Karpas-422 (cell line): ENCODE data around the gene SPATA4. TPM values are rescaled to one million over a fixed set of nuclear protein-coding genes. Genes with fewer than 3 reads are reported as not detected.

Experiments used
- DNase-seq: peaks from one replicate; pipeline ENCODE4 v3.0.0-alpha.2; 2015
- H2AFZ ChIP-seq: fragments of 200-600 bp; sonication (generic); 2 replicates; pipeline ENCODE4 v1.6.1; 2014; ENCODE audit warnings: antibody characterized with exemption, low read length, mixed read lengths
- H3K27ac ChIP-seq: fragments of 200-600 bp; sonication (generic); 2 replicates; pipeline ENCODE4 v1.5.1; 2014; ENCODE audit warnings: mild to moderate bottlenecking, low read length, moderate library complexity
- H3K27me3 ChIP-seq: fragments of 200-600 bp; sonication (generic); 2 replicates; pipeline ENCODE4 v1.6.1; 2014; ENCODE audit warnings: low read length, mixed read lengths
- H3K36me3 ChIP-seq: fragments of 200-600 bp; sonication (generic); 2 replicates; pipeline ENCODE4 v1.6.1; 2014; ENCODE audit warnings: low read length, mixed read lengths; ENCODE audit not compliant: insufficient read depth
- H3K4me1 ChIP-seq: fragments of 200-600 bp; sonication (generic); 2 replicates; pipeline ENCODE4 v1.6.1; 2014; ENCODE audit warnings: mild to moderate bottlenecking, low read length, mixed read lengths
- H3K4me2 ChIP-seq: fragments of 200-600 bp; sonication (generic); 2 replicates; pipeline ENCODE4 v1.6.1; 2014; ENCODE audit warnings: low read length, low read depth, mild to moderate bottlenecking; ENCODE audit not compliant: poor library complexity, severe bottlenecking
- H3K4me3 ChIP-seq: fragments of 200-600 bp; sonication (generic); 2 replicates; pipeline ENCODE4 v1.5.1; 2014; ENCODE audit warnings: mild to moderate bottlenecking, antibody characterized with exemption, low read length, mixed read lengths
- H3K79me2 ChIP-seq: fragments of 200-600 bp; sonication (generic); 2 replicates; pipeline ENCODE4 v1.6.1; 2014; ENCODE audit warnings: mild to moderate bottlenecking, low read length, mixed read lengths
- H3K9ac ChIP-seq: fragments of 200-600 bp; sonication (generic); 2 replicates; pipeline ENCODE4 v1.6.0; 2014; ENCODE audit warnings: low read length
- H3K9me2 ChIP-seq: fragments of 200-600 bp; sonication (generic), shearing (Covaris generic); replicated peaks from 2 replicates; pipeline ENCODE4 v1.6.0; 2014; ENCODE audit warnings: mild to moderate bottlenecking, low read length, moderate library complexity; ENCODE audit not compliant: insufficient read depth
- H3K9me3 ChIP-seq: fragments of 300-700, 200-600 bp; sonication (generic); 2 replicates; pipeline ENCODE4 v1.6.1; 2014; ENCODE audit warnings: low read length, mixed read lengths
- H4K20me1 ChIP-seq: fragments of 200-600 bp; sonication (generic); 2 replicates; pipeline ENCODE4 v1.6.1; 2014; ENCODE audit warnings: mild to moderate bottlenecking, antibody characterized with exemption, low read length, low read depth; ENCODE audit not compliant: insufficient read depth
- total RNA-seq: library from RNA; depleted of rRNA; stranded (reverse); fragments of >200 nt; shearing (Covaris generic); gene quantifications from 2 replicates; pipeline ENCODE4 v1.2.3, GENCODE V29; 2014; ENCODE audit warnings: low replicate concordance

SPATA4 gene
- total RNA-seq, 1 experiment from 2014 or later, result not detected

DNA sequence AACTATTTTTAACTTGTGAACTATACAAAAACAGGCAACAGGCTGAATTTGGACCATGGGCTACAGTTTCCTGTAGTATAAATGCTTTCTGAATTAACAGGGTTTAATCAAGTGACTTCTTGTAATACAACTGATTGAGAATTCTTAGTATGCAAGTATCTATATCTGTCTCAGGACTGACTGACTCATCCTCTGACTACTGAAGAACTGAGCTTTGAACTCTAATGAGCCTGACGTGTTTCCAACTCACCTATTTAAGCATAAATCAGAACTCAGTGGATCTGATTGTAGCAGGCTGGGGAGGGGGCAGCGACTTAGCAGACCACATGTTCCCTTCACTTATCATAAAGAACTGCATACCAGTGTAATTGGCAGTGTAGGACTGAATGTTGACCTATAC is 7.8 kb downstream of the SPATA4 start:
- Histone ChIP-seq H4K20me1 (no peaks in the 10 kb centered on the region), H3K27ac (no peak overlapping the region), H2AFZ (no peak overlapping the region), H3K79me2 (no peaks in the 10 kb centered on the region), H3K27me3 (no peaks in the 10 kb centered on the region), H3K4me2 (no peak overlapping the region), H3K9ac (no peak overlapping the region), H3K9me3 (no peaks in the 10 kb centered on the region), H3K4me3 (no peak overlapping the region), H3K36me3 (no peaks in the 10 kb centered on the region), H3K4me1 (peaks cover 5% of the 10 kb centered on the region), H3K9me2 (no peaks in the 10 kb centered on the region)
- DNase-seq, result no peak

DNA sequence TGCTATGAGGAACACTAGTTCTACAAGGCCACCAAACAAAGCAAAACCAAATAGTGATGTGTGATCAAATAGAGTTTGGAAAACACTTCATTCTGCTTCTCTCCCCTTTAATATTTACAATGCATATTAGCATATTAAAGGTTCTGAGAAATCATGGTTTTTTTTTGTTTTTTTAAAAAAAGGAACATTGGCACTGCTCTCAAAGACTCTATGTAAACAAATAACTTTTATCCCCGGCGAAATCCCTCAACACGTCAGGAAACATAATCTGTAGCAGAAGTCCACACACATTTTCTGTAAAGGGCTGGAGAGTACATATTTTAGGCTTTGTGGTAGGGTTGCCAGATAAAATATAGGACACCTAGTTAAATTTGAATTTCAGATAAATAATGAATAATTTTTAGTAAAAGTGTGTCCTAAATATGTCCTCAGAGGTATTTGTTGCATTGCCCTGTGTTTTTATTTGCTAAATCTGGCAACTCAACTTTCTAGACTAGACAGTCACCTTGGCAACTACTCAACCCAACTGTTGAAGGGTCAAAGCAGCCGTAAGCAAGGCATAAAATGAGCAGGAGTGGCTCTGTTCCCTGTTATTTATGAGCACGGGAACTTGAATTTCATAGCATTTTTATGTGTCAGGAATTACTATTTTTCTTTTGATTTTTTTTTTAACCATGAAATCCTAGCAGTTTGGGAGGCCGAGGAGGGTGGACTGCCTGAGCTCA is 8.6 kb downstream of the SPATA4 start:
- Histone ChIP-seq H3K4me2 (no peak overlapping the region), H3K27ac (no peak overlapping the region), H3K79me2 (no peaks in the 10 kb centered on the region), H3K9me2 (no peaks in the 10 kb centered on the region), H3K4me1 (peaks cover 5% of the 10 kb centered on the region), H2AFZ (no peak overlapping the region), H3K36me3 (no peaks in the 10 kb centered on the region), H3K9ac (no peak overlapping the region), H3K27me3 (no peaks in the 10 kb centered on the region), H3K9me3 (no peaks in the 10 kb centered on the region), H4K20me1 (no peaks in the 10 kb centered on the region), H3K4me3 (no peak overlapping the region)
- no peak for DNase-seq

DNA sequence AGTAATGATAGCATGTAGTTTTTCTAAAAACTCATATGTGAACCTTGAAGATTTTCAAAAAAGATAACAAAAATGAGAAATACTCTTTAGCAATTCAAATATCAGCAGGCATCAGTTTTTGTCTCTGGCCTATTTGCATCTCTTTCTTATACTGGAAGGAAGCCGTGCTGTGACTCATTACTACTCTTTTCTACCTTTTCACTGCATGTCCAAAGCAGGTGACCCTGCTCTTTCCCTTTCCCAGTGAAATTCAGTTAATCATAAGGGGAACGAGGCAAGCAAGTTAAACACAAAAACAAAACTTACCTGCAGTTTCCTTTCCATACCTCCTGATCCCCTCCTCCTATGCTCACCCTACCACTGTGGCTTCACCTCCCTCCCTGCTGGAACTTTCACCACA is 9.3 kb downstream of the SPATA4 start:
- H3K27me3 ChIP-seq, result no peaks in the 10 kb centered on the region
- DNase-seq, result no peak
- no peak overlapping the region for H2AFZ ChIP-seq
- no peak overlapping the region for H3K27ac ChIP-seq
- H3K9me3 ChIP-seq, result no peaks in the 10 kb centered on the region
- H4K20me1 ChIP-seq, result no peaks in the 10 kb centered on the region
- no peak overlapping the region for H3K4me2 ChIP-seq
- no peak overlapping the region for H3K4me3 ChIP-seq
- no peak overlapping the region for H3K9ac ChIP-seq
- H3K4me1 ChIP-seq, result peaks cover 5% of the 10 kb centered on the region
- no peaks in the 10 kb centered on the region for H3K9me2 ChIP-seq
- no peaks in the 10 kb centered on the region for H3K79me2 ChIP-seq
- H3K36me3 ChIP-seq, result no peaks in the 10 kb centered on the region

DNA sequence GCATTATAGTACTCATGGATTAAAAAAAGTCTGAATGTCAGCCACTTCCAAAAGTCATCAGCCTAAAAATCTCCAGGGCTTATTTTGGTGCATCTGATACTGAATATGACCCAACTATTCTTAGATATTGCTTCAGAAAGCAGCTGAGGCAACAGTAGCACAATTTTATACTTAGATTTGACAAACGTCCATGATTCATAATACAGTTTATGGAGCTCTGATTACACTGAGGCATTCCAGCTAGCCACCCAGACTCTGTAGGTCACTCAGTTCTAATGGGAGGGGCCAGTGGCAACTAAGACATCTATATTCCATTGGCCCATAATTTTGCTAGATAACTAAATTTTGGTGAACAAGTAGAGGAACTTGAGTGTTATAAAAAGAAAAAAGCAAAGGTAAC is 10.3 kb downstream of the SPATA4 start:
- no peak overlapping the region for H2AFZ ChIP-seq
- H3K9me3 ChIP-seq, result no peaks in the 10 kb centered on the region
- H3K4me2 ChIP-seq, result no peak overlapping the region
- peaks cover 5% of the 10 kb centered on the region for H3K4me1 ChIP-seq
- no peak overlapping the region for H3K27ac ChIP-seq
- H3K4me3 ChIP-seq, result no peak overlapping the region
- no peaks in the 10 kb centered on the region for H3K9me2 ChIP-seq
- DNase-seq, result no peak
- H3K9ac ChIP-seq, result no peak overlapping the region
- no peaks in the 10 kb centered on the region for H3K36me3 ChIP-seq
- no peaks in the 10 kb centered on the region for H4K20me1 ChIP-seq
- no peaks in the 10 kb centered on the region for H3K27me3 ChIP-seq
- H3K79me2 ChIP-seq, result no peaks in the 10 kb centered on the region

DNA sequence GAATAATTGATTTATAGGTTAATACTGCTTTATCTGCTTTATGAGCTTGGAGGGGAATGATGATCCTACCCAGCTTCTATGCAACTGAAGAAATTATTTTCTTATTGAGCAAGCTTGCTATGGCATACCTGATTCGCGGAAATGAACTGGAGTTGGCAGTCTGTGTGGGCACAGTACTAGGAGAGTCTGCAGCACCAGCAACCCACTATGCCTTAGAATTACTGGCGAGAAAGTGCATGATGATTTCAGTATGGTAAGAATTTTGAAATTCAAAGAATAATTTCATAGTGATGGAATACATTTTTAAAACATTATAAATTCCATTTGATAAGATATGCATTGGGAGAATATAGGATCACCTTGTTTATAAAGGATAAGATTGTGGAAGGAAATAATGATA is 32.3 kb downstream of the SPATA4 start:
- Histone ChIP-seq H3K9me2 (no peaks in the 10 kb centered on the region), H3K4me3 (no peak overlapping the region), H3K79me2 (no peaks in the 10 kb centered on the region), H3K4me2 (no peak overlapping the region), H4K20me1 (no peaks in the 10 kb centered on the region), H3K27ac (no peak overlapping the region), H3K36me3 (no peaks in the 10 kb centered on the region), H3K9me3 (no peaks in the 10 kb centered on the region), H3K9ac (no peak overlapping the region), H3K4me1 (no peaks in the 10 kb centered on the region), H3K27me3 (no peaks in the 10 kb centered on the region), H2AFZ (no peak overlapping the region)
- no peak for DNase-seq

DNA sequence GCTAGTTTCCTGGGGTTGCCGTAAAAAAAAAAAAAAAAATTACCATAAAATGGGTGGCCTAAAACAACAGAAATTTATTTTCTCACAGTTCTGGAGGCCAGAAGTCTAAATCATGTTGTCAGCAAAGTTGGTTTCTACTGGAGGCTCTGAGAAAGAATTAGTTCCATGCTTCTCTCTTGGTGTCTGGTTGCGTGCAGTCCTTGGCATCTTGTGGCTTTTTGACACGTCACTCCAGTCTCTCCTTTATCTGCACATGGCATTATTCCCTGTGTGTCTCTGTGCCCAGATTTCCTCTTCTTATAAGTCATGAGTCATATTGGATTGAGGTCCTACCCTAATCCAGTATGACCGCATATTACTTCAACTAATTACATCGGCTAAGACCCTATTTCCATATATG is 38.7 kb downstream of the SPATA4 start:
- H3K79me2 ChIP-seq, result no peaks in the 10 kb centered on the region
- no peak overlapping the region for H3K9ac ChIP-seq
- no peak overlapping the region for H2AFZ ChIP-seq
- H3K4me3 ChIP-seq, result no peak overlapping the region
- H3K4me1 ChIP-seq, result no peaks in the 10 kb centered on the region
- H3K36me3 ChIP-seq, result no peaks in the 10 kb centered on the region
- H3K9me3 ChIP-seq, result no peaks in the 10 kb centered on the region
- H4K20me1 ChIP-seq, result no peaks in the 10 kb centered on the region
- DNase-seq, result no peak
- no peaks in the 10 kb centered on the region for H3K27me3 ChIP-seq
- no peak overlapping the region for H3K27ac ChIP-seq
- no peaks in the 10 kb centered on the region for H3K9me2 ChIP-seq
- no peak overlapping the region for H3K4me2 ChIP-seq

DNA sequence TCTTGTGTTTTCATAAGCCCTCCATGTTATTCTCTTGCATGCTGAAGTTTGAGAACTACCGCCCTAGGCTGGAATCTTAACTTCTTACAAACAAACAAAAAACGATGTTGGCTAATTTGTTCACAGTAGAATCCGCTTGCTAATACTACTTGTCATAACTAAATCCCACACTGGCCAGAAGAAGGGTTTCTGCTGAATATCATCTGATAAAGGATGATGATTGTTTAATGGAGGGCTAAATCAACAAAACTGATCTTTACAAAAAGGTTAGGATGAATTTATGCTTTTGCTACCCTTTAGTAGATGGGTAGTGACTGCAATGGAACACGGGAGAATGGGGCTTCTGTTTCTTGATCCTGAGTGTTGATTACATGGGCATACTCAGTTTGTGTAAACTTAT is 42.3 kb downstream of the SPATA4 start:
- DNase-seq, result no peak
- no peaks in the 10 kb centered on the region for H3K79me2 ChIP-seq
- H3K27me3 ChIP-seq, result no peaks in the 10 kb centered on the region
- H2AFZ ChIP-seq, result no peak overlapping the region
- H3K36me3 ChIP-seq, result no peaks in the 10 kb centered on the region
- H3K9me3 ChIP-seq, result no peaks in the 10 kb centered on the region
- H3K27ac ChIP-seq, result no peak overlapping the region
- H4K20me1 ChIP-seq, result no peaks in the 10 kb centered on the region
- H3K4me3 ChIP-seq, result no peak overlapping the region
- peaks cover 15% of the 10 kb centered on the region for H3K4me1 ChIP-seq
- no peaks in the 10 kb centered on the region for H3K9me2 ChIP-seq
- no peak overlapping the region for H3K9ac ChIP-seq
- H3K4me2 ChIP-seq, result no peak overlapping the region

DNA sequence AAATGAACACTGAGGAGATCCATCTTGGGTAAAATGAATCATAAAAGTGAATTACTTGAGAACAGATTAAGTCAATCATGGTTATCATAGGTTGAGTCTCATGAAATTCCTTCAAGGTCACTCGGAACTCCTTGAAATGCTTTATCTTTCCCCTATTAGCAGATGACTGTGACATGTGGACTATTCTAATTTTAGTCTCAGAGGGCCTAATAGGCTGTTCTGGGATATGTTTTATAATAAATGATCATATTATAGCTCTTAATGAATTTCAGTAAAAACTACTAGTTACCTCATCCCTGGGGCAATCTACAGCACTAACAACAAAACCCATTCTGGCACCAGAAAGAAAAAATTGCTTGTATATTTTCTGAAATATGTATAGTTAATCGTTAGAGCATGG is 44.7 kb downstream of the SPATA4 start:
- no peak overlapping the region for H3K4me3 ChIP-seq
- no peaks in the 10 kb centered on the region for H3K9me2 ChIP-seq

DNA sequence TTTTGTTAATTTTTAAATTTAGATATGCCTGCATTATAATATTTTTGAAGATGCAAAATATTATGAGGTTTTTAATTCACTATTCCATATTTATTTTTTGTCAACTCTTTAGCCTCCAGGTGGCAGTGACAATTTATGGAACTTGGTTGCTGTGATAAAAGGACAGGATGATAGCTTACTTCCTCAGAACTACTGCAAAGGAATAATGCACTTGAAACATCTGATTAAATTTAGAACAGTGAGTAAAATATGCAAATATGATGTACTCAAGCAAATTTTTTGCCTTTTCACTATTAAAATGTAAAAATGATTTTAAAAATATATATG is 45.1 kb downstream of the SPATA4 start:
- Histone ChIP-seq H3K36me3 (no peaks in the 10 kb centered on the region), H3K4me1 (peaks cover 15% of the 10 kb centered on the region), H4K20me1 (no peaks in the 10 kb centered on the region), H3K9ac (no peak overlapping the region), H3K4me2 (peak overlapping the region; percentile 19), H3K9me2 (no peaks in the 10 kb centered on the region), H3K27ac (no peak overlapping the region), H3K27me3 (no peaks in the 10 kb centered on the region), H2AFZ (no peak overlapping the region), H3K4me3 (no peak overlapping the region), H3K79me2 (no peaks in the 10 kb centered on the region), H3K9me3 (no peaks in the 10 kb centered on the region)
- DNase-seq, result peak; percentile 44

More for the DNA sequence above, 44.7 kb downstream of the SPATA4 start:
- Histone ChIP-seq H3K9ac (no peak overlapping the region), H2AFZ (peak overlapping the region; percentile 50), H3K36me3 (no peaks in the 10 kb centered on the region), H3K27me3 (no peaks in the 10 kb centered on the region), H4K20me1 (no peaks in the 10 kb centered on the region), H3K27ac (no peak overlapping the region), H3K79me2 (no peaks in the 10 kb centered on the region), H3K9me3 (no peaks in the 10 kb centered on the region), H3K4me2 (peak overlapping the region; percentile 19), H3K4me1 (peaks cover 15% of the 10 kb centered on the region)
- DNase-seq, result no peak
